Panc1 (cell line): ENCODE measurements around the gene RHOJ.

Source experiments
- POLR2AphosphoS5 ChIP-seq: IDR thresholded peaks from 2 replicates; pipeline ENCODE4 v1.6.1; 2012; ENCODE audit warnings: mild to moderate bottlenecking, low read depth, low read length, moderate library complexity
- SIN3A ChIP-seq: IDR thresholded peaks from 2 replicates; pipeline ENCODE4 v1.6.1; 2012; ENCODE audit warnings: low read depth, mild to moderate bottlenecking, low read length, moderate library complexity, borderline replicate concordance; ENCODE audit not compliant: insufficient read depth
- TF ChIP-seq, protein P1 (sequence below): fragments of 450-650 bp; IDR thresholded peaks from 2 replicates; pipeline ENCODE4 v1.5.1; 2017; ENCODE audit warnings: mild to moderate bottlenecking

GRCh38 chr14:63193236-63193635 is 11.0 kb upstream of the RHOJ start:
- TF ChIP-seq, protein P1, sequence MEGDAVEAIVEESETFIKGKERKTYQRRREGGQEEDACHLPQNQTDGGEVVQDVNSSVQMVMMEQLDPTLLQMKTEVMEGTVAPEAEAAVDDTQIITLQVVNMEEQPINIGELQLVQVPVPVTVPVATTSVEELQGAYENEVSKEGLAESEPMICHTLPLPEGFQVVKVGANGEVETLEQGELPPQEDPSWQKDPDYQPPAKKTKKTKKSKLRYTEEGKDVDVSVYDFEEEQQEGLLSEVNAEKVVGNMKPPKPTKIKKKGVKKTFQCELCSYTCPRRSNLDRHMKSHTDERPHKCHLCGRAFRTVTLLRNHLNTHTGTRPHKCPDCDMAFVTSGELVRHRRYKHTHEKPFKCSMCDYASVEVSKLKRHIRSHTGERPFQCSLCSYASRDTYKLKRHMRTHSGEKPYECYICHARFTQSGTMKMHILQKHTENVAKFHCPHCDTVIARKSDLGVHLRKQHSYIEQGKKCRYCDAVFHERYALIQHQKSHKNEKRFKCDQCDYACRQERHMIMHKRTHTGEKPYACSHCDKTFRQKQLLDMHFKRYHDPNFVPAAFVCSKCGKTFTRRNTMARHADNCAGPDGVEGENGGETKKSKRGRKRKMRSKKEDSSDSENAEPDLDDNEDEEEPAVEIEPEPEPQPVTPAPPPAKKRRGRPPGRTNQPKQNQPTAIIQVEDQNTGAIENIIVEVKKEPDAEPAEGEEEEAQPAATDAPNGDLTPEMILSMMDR = no peak
- no peak for TF ChIP-seq SIN3A
- no peak for TF ChIP-seq POLR2AphosphoS5
